HUES6 (cell line): ENCODE data around the gene ZNF117.
"Not testable (repeated sequence)": the region's sequence is repeated elsewhere in the genome, so short reads cannot be mapped to it uniquely, and the experiment has no call there.

ENCODE experiments used
- H3K27ac ChIP-seq: 2 replicates; pipeline ENCODE4 v1.7.0; 2013; ENCODE audit warnings: low read depth, mild to moderate bottlenecking, low read length, inconsistent platforms
- H3K27me3 ChIP-seq: 2 replicates; pipeline ENCODE4 v1.6.1; 2013; ENCODE audit warnings: low read length; ENCODE audit not compliant: control insufficient read depth, insufficient read depth
- H3K36me3 ChIP-seq: 2 replicates; pipeline ENCODE4 v1.6.1; 2013; ENCODE audit warnings: low read length; ENCODE audit not compliant: control insufficient read depth, insufficient read depth
- H3K4me1 ChIP-seq: 2 replicates; pipeline ENCODE4 v1.6.1; 2013; ENCODE audit warnings: low read length; ENCODE audit not compliant: control insufficient read depth, insufficient read depth
- H3K4me3 ChIP-seq: 2 replicates; pipeline ENCODE4 v1.5.1; 2013; ENCODE audit warnings: low read depth, low read length
- H3K9ac ChIP-seq: one replicate; pipeline ENCODE4 v1.6.1; 2013; ENCODE audit warnings: mild to moderate bottlenecking, low read length
- H3K9me3 ChIP-seq: 2 replicates; pipeline ENCODE4 v1.6.1; 2013; ENCODE audit warnings: low read depth, low read length; ENCODE audit not compliant: control insufficient read depth, insufficient read depth

The ZNF117 gene

GRCh38 chr7:65007036-65007435 lies 16.2 kb upstream of the ZNF117 start:
- H3K4me1 ChIP-seq, H3K9me3 ChIP-seq, H3K27ac ChIP-seq, H3K27me3 ChIP-seq, H3K9ac ChIP-seq: not testable (repeated sequence)
- Histone ChIP-seq H3K36me3 (peaks cover 15% of the 10 kb centered on the region; the same call in 1 of the 2 replicates), H3K4me3 (peak overlapping the region; percentile 95)

DNA sequence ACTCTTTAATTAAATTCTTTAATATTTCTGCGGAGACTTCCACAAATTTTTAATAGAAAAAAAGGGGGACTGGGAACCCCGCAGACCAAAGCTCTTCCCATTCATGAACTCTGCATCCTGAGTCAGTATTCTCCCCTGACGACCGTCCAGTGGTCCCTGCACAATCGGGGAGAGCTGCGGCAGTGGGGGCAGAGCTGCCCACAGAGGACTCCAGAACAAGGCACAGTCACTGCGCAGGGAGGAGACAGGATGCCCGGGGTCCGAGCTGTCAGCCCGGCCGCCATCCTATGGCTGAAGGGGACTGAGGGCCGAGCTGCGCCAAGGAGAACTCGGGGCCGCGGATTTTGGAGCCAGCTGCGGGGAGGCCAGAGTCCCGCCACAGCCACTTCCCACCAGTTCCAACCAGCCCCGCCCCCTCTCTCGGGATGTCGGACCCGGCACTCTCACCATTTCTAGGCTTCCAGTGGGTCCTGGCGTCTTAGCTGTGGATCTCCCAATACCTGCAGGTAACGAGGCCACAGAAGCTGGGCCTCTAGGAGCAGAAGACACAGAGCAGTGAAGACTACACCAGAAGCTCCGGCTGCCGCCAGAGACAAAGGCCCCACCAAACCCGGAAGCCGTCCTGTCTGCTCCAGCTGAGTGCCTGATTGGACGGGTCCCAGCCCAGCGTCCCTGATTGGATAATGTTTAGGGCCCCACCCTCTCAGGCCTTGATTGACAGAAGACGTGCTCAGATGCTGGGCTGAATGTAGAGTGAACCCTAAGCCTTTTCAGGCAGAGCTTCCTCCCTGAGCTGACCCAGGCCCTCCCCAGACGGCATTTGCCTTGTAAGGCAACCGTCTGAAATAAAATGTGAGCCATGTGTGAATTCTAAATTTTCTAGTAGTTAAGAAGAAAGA lies 15.5 kb upstream of the ZNF117 start, which contains the start of gene ERV3-1:
TSS of gene ERV3-1 (minus strand) at position 594 of the 899 bp plus-strand sequence. CDS start 13,661 bp downstream, outside the sequence.
- Histone ChIP-seq H3K36me3 (peaks cover 21% of the 10 kb centered on the region), H3K4me3 (peak within 1 kb of the TSS; percentile 95), H3K4me1 (no peaks in the 10 kb centered on the region), H3K9ac (peak within 1 kb of the TSS; percentile 84), H3K9me3 (peaks cover 14% of the 10 kb centered on the region; the same call in 1 of the 2 replicates), H3K27ac (peak within 1 kb of the TSS; percentile 43; the same call in 1 of the 2 replicates), H3K27me3 (no peaks in the 10 kb centered on the region)

DNA sequence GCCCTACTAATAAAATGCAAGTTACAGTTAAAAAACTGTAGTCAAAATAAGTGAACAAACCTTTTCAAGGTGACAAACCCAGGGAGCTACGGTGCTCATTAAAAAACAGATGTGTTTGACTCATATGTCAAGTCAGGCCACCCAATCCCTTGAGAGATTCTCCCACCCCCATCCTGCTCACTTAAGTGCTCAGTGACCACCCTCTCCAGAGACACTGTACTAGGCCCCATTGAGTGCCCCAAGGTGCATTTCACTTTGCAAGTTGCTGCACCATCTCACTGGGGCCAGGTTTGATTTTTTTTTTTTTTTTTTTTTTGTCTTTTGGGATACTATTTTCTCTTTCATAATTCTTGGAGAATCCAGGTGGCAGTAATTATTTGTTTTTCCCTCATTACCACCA lies 13.7 kb upstream of the ZNF117 start:
- Histone ChIP-seq H3K9me3 (peaks cover 28% of the 10 kb centered on the region), H3K9ac (no peak overlapping the region), H3K4me1 (no peaks in the 10 kb centered on the region), H3K36me3 (peaks cover 29% of the 10 kb centered on the region), H3K27ac (no peak overlapping the region), H3K4me3 (no peak overlapping the region), H3K27me3 (no peaks in the 10 kb centered on the region)

DNA sequence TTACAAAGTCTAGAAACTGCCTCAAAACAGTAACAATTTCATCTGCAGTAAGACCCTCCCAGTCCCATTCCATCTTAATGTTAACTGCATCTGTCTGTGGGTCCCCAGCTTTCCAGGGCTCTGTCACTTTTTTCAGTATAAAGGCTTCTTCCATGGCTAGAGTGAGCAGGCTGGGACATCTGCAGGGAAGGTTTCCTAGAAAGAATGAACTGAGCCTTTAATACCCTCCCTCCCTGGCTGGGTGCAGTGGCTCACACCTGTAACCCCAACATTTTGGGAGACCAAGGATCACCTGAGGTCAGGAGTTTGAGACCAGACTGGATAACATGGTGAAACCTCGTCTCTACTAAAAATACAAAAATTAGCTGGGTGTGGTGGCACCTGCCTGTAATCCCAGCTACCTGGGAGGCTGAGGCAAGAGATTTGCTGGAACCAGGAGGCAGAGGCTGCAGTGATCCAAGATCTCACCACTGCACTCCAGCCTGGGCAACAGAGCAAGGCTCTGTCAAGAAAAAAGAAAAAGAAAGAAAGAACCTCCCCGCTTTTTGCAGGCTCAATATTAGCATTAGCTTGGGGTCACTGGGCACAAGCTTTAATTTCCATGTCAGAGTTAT lies 12.2 kb upstream of the ZNF117 start:
- H3K27me3 ChIP-seq: no peaks in the 10 kb centered on the region
- peaks cover 42% of the 10 kb centered on the region for H3K36me3 ChIP-seq
- no peak overlapping the region for H3K27ac ChIP-seq
- no peak overlapping the region for H3K9ac ChIP-seq
- H3K9me3 ChIP-seq: peaks cover 42% of the 10 kb centered on the region
- peaks cover 3% of the 10 kb centered on the region; the same call in 1 of the 2 replicates for H3K4me1 ChIP-seq
- no peak overlapping the region for H3K4me3 ChIP-seq

- peaks cover 42% of the 10 kb centered on the region for H3K36me3 ChIP-seq
- H3K9me3 ChIP-seq: peaks cover 59% of the 10 kb centered on the region
- no peak overlapping the region for H3K9ac ChIP-seq
Measured at GRCh38 chr7:65001291-65001814, 10.5 kb upstream of the ZNF117 start.

GRCh38 chr7:64999165-65000004 lies 8.5 kb upstream of the ZNF117 start:
- Histone ChIP-seq H3K27ac (no peak overlapping the region), H3K36me3 (peaks cover 40% of the 10 kb centered on the region), H3K9ac (no peak overlapping the region), H3K4me3 (no peak overlapping the region), H3K4me1 (peaks cover 5% of the 10 kb centered on the region; the same call in 1 of the 2 replicates), H3K9me3 (peaks cover 73% of the 10 kb centered on the region), H3K27me3 (no peaks in the 10 kb centered on the region)

More at GRCh38 chr7:65001291-65001814, 10.5 kb upstream of the ZNF117 start:
- Histone ChIP-seq H3K27me3 (no peaks in the 10 kb centered on the region), H3K4me3 (no peak overlapping the region), H3K27ac (no peak overlapping the region), H3K4me1 (peaks cover 5% of the 10 kb centered on the region; the same call in 1 of the 2 replicates)

GRCh38 chr7:64998865-64999164 lies 8.0 kb upstream of the ZNF117 start:
- Histone ChIP-seq H3K4me1 (peaks cover 5% of the 10 kb centered on the region; the same call in 1 of the 2 replicates), H3K36me3 (peaks cover 34% of the 10 kb centered on the region), H3K9me3 (peaks cover 79% of the 10 kb centered on the region), H3K27ac (no peak overlapping the region), H3K27me3 (no peaks in the 10 kb centered on the region), H3K9ac (no peak overlapping the region), H3K4me3 (no peak overlapping the region)

GRCh38 chr7:64997927-64998391 lies 7.1 kb upstream of the ZNF117 start:
- peaks cover 5% of the 10 kb centered on the region; the same call in 1 of the 2 replicates for H3K4me1 ChIP-seq
- peaks cover 87% of the 10 kb centered on the region for H3K9me3 ChIP-seq
- no peak overlapping the region for H3K27ac ChIP-seq
- no peaks in the 10 kb centered on the region for H3K27me3 ChIP-seq
- no peak overlapping the region for H3K4me3 ChIP-seq
- H3K36me3 ChIP-seq: peaks cover 38% of the 10 kb centered on the region
- no peak overlapping the region for H3K9ac ChIP-seq

DNA sequence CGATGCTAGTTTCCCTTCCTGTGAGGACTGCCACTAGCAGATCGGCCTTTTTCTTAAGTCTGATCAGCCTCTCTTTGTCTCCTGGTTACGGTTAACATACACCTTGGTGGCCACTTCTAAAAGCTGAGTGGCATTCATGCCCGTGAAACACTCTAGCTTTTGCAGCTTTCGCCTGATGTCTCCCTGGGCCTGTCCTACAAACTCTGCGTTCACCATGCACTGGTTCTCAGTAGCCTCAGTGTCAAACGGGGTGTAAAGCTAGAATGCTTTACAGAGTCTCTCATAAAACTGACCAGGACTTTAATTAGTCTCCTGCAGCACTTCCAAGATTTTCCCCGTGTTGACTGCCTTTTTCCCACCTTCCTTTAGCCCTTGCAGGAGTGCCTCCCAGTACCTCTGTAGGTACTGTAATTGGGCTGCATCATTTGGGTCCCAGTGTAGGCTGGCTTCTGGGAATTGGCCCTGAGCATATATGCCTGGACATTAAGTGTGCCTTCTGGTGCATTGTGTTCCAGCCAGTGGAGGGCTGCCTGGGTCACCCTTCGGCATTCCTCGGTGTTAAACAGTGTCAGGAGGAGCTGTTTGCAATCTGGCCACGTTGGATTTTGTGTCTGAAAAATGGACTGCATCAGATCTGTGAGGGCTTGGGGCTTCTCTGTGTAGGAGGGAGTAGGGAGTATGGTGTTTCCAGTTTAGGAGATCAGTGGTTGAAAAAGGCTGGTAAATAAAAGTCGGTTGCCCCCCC lies 6.5 kb upstream of the ZNF117 start:
- H3K36me3 ChIP-seq: peaks cover 40% of the 10 kb centered on the region
- H3K27me3 ChIP-seq: no peaks in the 10 kb centered on the region
- peaks cover 5% of the 10 kb centered on the region; the same call in 1 of the 2 replicates for H3K4me1 ChIP-seq
- no peak overlapping the region for H3K27ac ChIP-seq
- H3K9me3 ChIP-seq: peaks cover 93% of the 10 kb centered on the region
- H3K4me3 ChIP-seq: no peak overlapping the region
- no peak overlapping the region for H3K9ac ChIP-seq

DNA sequence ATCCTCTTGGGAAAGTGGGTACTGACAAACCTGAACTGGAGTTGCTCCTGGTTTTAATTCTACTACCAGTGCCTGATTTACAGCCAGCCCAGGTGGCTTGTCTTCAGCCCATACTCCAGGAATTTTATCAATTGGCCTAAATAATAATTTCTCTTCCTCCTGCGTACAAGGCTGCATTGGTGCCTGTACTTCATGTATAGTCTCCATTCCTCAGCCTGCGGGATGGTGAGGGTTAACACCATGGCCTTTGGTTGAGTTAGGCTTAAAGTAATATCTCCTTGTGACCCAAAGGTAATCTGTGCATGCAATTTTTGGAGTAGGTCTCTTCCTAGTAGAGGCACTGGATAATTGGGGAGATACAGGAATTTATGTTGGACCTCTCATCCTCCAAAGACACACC lies 5.5 kb upstream of the ZNF117 start:
- Histone ChIP-seq H3K9ac (no peak overlapping the region), H3K4me1 (peaks cover 5% of the 10 kb centered on the region; the same call in 1 of the 2 replicates), H3K27me3 (no peaks in the 10 kb centered on the region), H3K4me3 (no peak overlapping the region), H3K36me3 (peaks cover 39% of the 10 kb centered on the region), H3K27ac (no peak overlapping the region), H3K9me3 (peaks cover 94% of the 10 kb centered on the region)
